Measurements from ENCODE around the gene TSPAN10.
"Not testable (repeated sequence)": the region's sequence is repeated elsewhere in the genome, so short reads cannot be mapped to it uniquely, and the experiment has no call there.

The TSPAN10 gene

DNA sequence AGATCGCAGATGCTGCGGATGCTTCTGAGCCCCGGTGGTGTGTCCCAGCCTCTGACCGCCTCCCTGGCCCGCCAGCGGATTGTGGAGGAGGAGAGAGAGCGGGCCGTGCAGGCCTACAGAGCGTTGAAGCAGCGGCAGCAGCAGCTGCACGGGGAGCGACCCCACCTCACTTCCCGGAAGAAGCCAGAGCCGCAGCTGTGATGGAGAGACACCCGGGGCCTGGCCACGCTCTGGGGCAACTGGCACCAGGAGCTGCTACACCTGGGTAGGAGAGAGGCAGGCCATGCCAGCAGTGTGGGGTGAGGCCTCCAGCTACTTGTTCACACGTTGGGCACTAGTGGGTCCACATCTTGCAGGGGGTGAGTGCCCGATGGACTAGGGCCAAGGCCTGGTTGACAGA lies 35.5 kb downstream of the TSPAN10 start:
- Histone ChIP-seq H3K36me3 (ENCODE audit: control insufficient read depth in 1 of 2, insufficient read depth in 2 of 2, low read length in 2 of 2) (peaks cover 54 to 57% of the 10 kb centered on the region in 2 experiments), H3K23ac (ENCODE audit: low read length) (no peak overlapping the region), H3K4me3 (ENCODE audit: low read depth, low read length) (no peak overlapping the region), H4K8ac (ENCODE audit: low read depth, low read length) (no peak overlapping the region), H3K14ac (ENCODE audit: low read length) (no peak overlapping the region), H3K18ac (ENCODE audit: low read length) (no peak overlapping the region), H3K9me3 (ENCODE audit: insufficient read depth, low read depth, low read length) (peaks cover 4% of the 10 kb centered on the region), H4K12ac (ENCODE audit: low read depth, low read length) (no peak overlapping the region), H2BK5ac (ENCODE audit: low read depth, low read length, poor library complexity) (no peak overlapping the region), H4K91ac (ENCODE audit: low read depth, low read length) (no peak overlapping the region), H2AK5ac (ENCODE audit: low read length) (no peak overlapping the region), H2BK12ac (ENCODE audit: low read length) (no peak overlapping the region), H2BK120ac (ENCODE audit: insufficient read depth, low read length, poor library complexity) (no peak overlapping the region), H3K4me2 (ENCODE audit: low read length) (no peak overlapping the region), H3K4me1 (ENCODE audit: control insufficient read depth in 1 of 2, insufficient read depth in 2 of 2, low read length in 2 of 2) (peaks cover 3 to 5% of the 10 kb centered on the region in 2 experiments), H3K4ac (ENCODE audit: low read depth, low read length) (no peak overlapping the region), H2AFZ (ENCODE audit: insufficient read depth, low read length, poor library complexity) (no peak overlapping the region), H3K9ac (ENCODE audit: low read length) (no peak overlapping the region), H3K79me2 (ENCODE audit: control insufficient read depth, insufficient read depth, low read length, poor library complexity) (no peaks in the 10 kb centered on the region), H3K27me3 (ENCODE audit: insufficient read depth, low read length) (no peaks in the 10 kb centered on the region), H3K27ac (ENCODE audit: low read depth, low read length) (no peak overlapping the region), H3K79me1 (ENCODE audit: low read length) (no peaks in the 10 kb centered on the region)
- no peak for DNase-seq
- WGBS (ENCODE audit: extremely low coverage, insufficient coverage, insufficient read length): no CpG with 5 or more reads among the region's 18 CpGs

DNA sequence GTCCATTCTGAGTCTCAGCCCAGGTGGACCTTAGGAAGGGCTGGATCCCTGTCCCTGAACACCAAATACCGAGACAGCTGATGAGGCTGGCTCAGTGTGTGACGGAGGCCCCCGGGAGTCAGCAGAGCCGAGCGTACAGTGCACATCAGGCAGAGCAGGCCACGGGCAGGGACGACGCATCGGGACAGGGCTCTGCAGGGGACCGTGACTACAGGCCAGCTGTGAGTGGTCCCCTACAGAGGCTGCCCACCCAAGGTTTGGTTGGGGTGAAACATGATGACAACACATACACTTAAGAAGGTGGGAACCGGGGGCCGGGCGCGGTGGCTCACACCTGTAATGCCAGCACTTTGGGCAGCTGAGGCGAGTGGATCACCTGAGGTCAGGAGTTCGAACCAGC lies 36.0 kb downstream of the TSPAN10 start:
- H3K14ac ChIP-seq (ENCODE audit: low read length): no peak overlapping the region
- no peak overlapping the region for H3K9ac ChIP-seq (ENCODE audit: low read length)
- no peak for DNase-seq
- no peak overlapping the region for H3K4ac ChIP-seq (ENCODE audit: low read depth, low read length)
- no peaks in the 10 kb centered on the region for H3K27me3 ChIP-seq (ENCODE audit: insufficient read depth, low read length)
- H3K79me2 ChIP-seq (ENCODE audit: control insufficient read depth, insufficient read depth, low read length, poor library complexity): no peaks in the 10 kb centered on the region
- no peak overlapping the region for H2BK120ac ChIP-seq (ENCODE audit: insufficient read depth, low read length, poor library complexity)
- no peaks in the 10 kb centered on the region for H3K79me1 ChIP-seq (ENCODE audit: low read length)
- H3K4me2 ChIP-seq (ENCODE audit: low read length): no peak overlapping the region
- H2AK5ac ChIP-seq (ENCODE audit: low read length): no peak overlapping the region
- no CpG with 5 or more reads among the region's 16 CpGs for WGBS (ENCODE audit: extremely low coverage, insufficient coverage, insufficient read length)
- H3K23ac ChIP-seq (ENCODE audit: low read length): no peak overlapping the region
- no peak overlapping the region for H2BK12ac ChIP-seq (ENCODE audit: low read length)
- no peak overlapping the region for H2BK5ac ChIP-seq (ENCODE audit: low read depth, low read length, poor library complexity)
- H3K4me1 ChIP-seq (ENCODE audit: control insufficient read depth in 1 of 2, insufficient read depth in 2 of 2, low read length in 2 of 2): peaks cover 0 to 2% of the 10 kb centered on the region in 2 experiments
- no peak overlapping the region for H4K12ac ChIP-seq (ENCODE audit: low read depth, low read length)
- H3K9me3 ChIP-seq (ENCODE audit: insufficient read depth, low read depth, low read length): peaks cover 4% of the 10 kb centered on the region
- H3K36me3 ChIP-seq (ENCODE audit: control insufficient read depth in 1 of 2, insufficient read depth in 2 of 2, low read length in 2 of 2): peaks cover 54 to 59% of the 10 kb centered on the region in 2 experiments
- no peak overlapping the region for H4K8ac ChIP-seq (ENCODE audit: low read depth, low read length)
- no peak overlapping the region for H2AFZ ChIP-seq (ENCODE audit: insufficient read depth, low read length, poor library complexity)
- H4K91ac ChIP-seq (ENCODE audit: low read depth, low read length): no peak overlapping the region
- H3K4me3 ChIP-seq (ENCODE audit: low read depth, low read length): no peak overlapping the region
- H3K18ac ChIP-seq (ENCODE audit: low read length): no peak overlapping the region
- H3K27ac ChIP-seq (ENCODE audit: low read depth, low read length): no peak overlapping the region

DNA sequence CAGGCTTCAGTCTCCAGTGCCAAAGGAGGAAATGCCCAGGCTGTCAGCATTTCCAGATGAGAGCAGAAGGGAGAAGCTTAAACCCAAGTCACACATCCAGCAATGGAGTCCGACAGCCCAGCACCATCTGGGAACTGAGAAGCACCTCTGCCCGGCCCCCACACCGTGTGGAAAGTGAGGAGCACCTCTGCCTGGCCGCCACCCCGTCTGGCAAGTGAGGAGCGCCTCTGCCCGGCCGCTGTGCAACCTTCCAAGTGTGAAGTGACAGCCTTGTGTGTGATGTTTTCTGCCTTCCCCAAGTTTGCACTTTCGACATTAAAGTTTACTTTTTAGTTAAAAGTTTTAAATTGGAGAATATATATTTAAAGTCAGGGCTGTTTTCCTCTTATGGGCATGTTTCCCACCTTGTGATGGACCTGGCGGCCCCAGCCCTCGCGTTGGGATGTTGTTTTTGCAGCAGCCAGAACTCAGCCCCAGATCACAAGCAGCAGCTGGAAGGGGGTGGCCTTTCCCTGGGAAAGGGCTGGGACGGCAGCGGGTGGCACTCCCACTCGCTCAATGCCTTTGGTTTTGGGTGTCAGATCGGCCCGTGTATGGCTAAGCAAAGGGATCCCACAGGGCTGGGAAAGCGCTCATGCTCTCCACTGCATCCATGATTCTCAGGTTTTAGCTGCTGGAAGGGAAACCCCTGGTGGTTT lies 36.7 kb downstream of the TSPAN10 start:
- Histone ChIP-seq H3K9me3 (ENCODE audit: insufficient read depth, low read depth, low read length) (peaks cover 4% of the 10 kb centered on the region), H3K23ac (ENCODE audit: low read length) (no peak overlapping the region), H3K14ac (ENCODE audit: low read length) (no peak overlapping the region), H3K18ac (ENCODE audit: low read length) (no peak overlapping the region), H3K4me3 (ENCODE audit: low read depth, low read length) (no peak overlapping the region), H2BK12ac (ENCODE audit: low read length) (no peak overlapping the region), H3K27me3 (ENCODE audit: insufficient read depth, low read length) (no peaks in the 10 kb centered on the region), H3K79me1 (ENCODE audit: low read length) (no peaks in the 10 kb centered on the region), H2BK120ac (ENCODE audit: insufficient read depth, low read length, poor library complexity) (no peak overlapping the region), H3K4me1 (ENCODE audit: control insufficient read depth in 1 of 2, insufficient read depth in 2 of 2, low read length in 2 of 2) (no peaks in the 10 kb centered on the region), H2AK5ac (ENCODE audit: low read length) (no peak overlapping the region), H3K27ac (ENCODE audit: low read depth, low read length) (no peak overlapping the region), H2BK5ac (ENCODE audit: low read depth, low read length, poor library complexity) (no peak overlapping the region), H3K4me2 (ENCODE audit: low read length) (no peak overlapping the region), H4K12ac (ENCODE audit: low read depth, low read length) (peak overlapping the region; percentile 40), H4K8ac (ENCODE audit: low read depth, low read length) (no peak overlapping the region), H3K4ac (ENCODE audit: low read depth, low read length) (no peak overlapping the region), H3K36me3 (ENCODE audit: control insufficient read depth in 1 of 2, insufficient read depth in 2 of 2, low read length in 2 of 2) (peaks cover 50 to 54% of the 10 kb centered on the region in 2 experiments), H2AFZ (ENCODE audit: insufficient read depth, low read length, poor library complexity) (no peak overlapping the region), H4K91ac (ENCODE audit: low read depth, low read length) (no peak overlapping the region), H3K9ac (ENCODE audit: low read length) (no peak overlapping the region), H3K79me2 (ENCODE audit: control insufficient read depth, insufficient read depth, low read length, poor library complexity) (no peaks in the 10 kb centered on the region)
- no peak for DNase-seq
- WGBS (ENCODE audit: extremely low coverage, insufficient coverage, insufficient read length): no CpG with 5 or more reads among the region's 18 CpGs

DNA sequence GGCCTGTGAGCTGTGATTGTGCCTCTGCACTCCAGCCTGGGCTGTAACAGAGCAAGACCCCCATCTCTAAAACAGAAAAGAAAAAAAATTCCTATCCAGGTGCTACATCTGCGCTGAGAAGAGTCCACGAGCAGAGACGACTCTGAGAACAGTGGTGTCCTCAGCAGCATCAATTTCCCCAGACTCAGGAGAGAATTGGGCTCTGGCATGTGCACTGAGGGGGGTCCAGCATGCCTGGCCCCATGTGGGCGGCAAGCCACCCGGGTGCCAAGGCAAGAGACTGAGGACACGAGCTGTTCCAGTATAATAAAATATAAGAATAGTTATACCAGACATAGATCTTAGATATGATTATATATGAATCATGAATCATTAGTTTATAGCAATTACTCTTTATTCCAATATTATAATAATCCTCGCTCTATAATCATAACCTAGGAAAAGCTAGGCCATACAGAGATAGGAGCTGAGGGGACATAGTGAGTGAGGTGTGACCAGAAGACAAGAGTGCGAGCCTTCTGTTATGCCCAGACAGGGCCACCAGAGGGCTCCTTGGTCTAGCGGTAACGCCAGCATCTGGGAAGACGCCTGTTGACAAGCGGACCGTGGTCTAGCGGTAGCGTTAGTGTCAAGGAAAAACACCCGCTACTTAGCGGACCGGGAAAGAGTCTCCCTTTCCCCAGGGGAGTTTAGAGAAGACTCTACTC lies 38.7 kb downstream of the TSPAN10 start:
- peaks cover 37 to 44% of the 10 kb centered on the region in 2 experiments for H3K36me3 ChIP-seq (ENCODE audit: control insufficient read depth in 1 of 2, insufficient read depth in 2 of 2, low read length in 2 of 2)
- not testable (repeated sequence) for H2AFZ ChIP-seq (ENCODE audit: insufficient read depth, low read length, poor library complexity); H3K23ac ChIP-seq (ENCODE audit: low read length); H3K4me3 ChIP-seq (ENCODE audit: low read depth, low read length); H2BK5ac ChIP-seq (ENCODE audit: low read depth, low read length, poor library complexity); H3K79me1 ChIP-seq (ENCODE audit: low read length); H2BK120ac ChIP-seq (ENCODE audit: insufficient read depth, low read length, poor library complexity); H2AK5ac ChIP-seq (ENCODE audit: low read length); H3K9me3 ChIP-seq (ENCODE audit: insufficient read depth, low read depth, low read length); H3K14ac ChIP-seq (ENCODE audit: low read length); H4K8ac ChIP-seq (ENCODE audit: low read depth, low read length); H4K91ac ChIP-seq (ENCODE audit: low read depth, low read length); H3K79me2 ChIP-seq (ENCODE audit: control insufficient read depth, insufficient read depth, low read length, poor library complexity); H2BK12ac ChIP-seq (ENCODE audit: low read length); H3K9ac ChIP-seq (ENCODE audit: low read length); H4K12ac ChIP-seq (ENCODE audit: low read depth, low read length); H3K18ac ChIP-seq (ENCODE audit: low read length); H3K4me2 ChIP-seq (ENCODE audit: low read length); H3K27ac ChIP-seq (ENCODE audit: low read depth, low read length); H3K4me1 ChIP-seq (ENCODE audit: control insufficient read depth in 1 of 2, insufficient read depth in 2 of 2, low read length in 2 of 2); H3K4ac ChIP-seq (ENCODE audit: low read depth, low read length); H3K27me3 ChIP-seq (ENCODE audit: insufficient read depth, low read length)
- no CpG with 5 or more reads among the region's 18 CpGs for WGBS (ENCODE audit: extremely low coverage, insufficient coverage, insufficient read length)
- peak in 1 of 2 donors; percentile 45 for DNase-seq
